Measurements from ENCODE around the gene TANGO2.

The TANGO2 gene

GRCh38 chr22:20014526-20015186 lies 6.3 kb upstream of the TANGO2 start:
- H3K9me3 ChIP-seq (ENCODE audit: control insufficient read depth, low read length) = no peaks in the 10 kb centered on the region
- H3K4me3 ChIP-seq (ENCODE audit: insufficient read depth, low read depth, low read length) = no peak overlapping the region
- H3K4me1 ChIP-seq (ENCODE audit: control insufficient read depth, insufficient read depth, low read length) = peaks cover 4% of the 10 kb centered on the region
- 85 to 91% methylated on average over 5 of the region's 5 CpGs for WGBS, 2 experiments
- no peak overlapping the region for H3K27ac ChIP-seq (ENCODE audit: insufficient read depth, low read depth, low read length, poor library complexity, severe bottlenecking)
- H3K36me3 ChIP-seq (ENCODE audit: control insufficient read depth, insufficient read depth, low read length) = no peaks in the 10 kb centered on the region
- H3K27me3 ChIP-seq (ENCODE audit: control insufficient read depth, insufficient read depth, low read length, poor library complexity, severe bottlenecking) = peaks cover 55% of the 10 kb centered on the region

- H3K4me3 ChIP-seq (ENCODE audit: insufficient read depth, low read depth, low read length) = no peak overlapping the region
- H3K9me3 ChIP-seq (ENCODE audit: control insufficient read depth, low read length) = no peaks in the 10 kb centered on the region
- peaks cover 4% of the 10 kb centered on the region for H3K4me1 ChIP-seq (ENCODE audit: control insufficient read depth, insufficient read depth, low read length)
- WGBS, 2 experiments = 91% methylated on average over 10 of the region's 10 CpGs
- peaks cover 61% of the 10 kb centered on the region for H3K27me3 ChIP-seq (ENCODE audit: control insufficient read depth, insufficient read depth, low read length, poor library complexity, severe bottlenecking)
- H3K36me3 ChIP-seq (ENCODE audit: control insufficient read depth, insufficient read depth, low read length) = no peaks in the 10 kb centered on the region
- no peak overlapping the region for H3K27ac ChIP-seq (ENCODE audit: insufficient read depth, low read depth, low read length, poor library complexity, severe bottlenecking)
These were observed 5.7 kb upstream of the TANGO2 start for GRCh38 chr22:20015187-20015625.

- no peak overlapping the region for H3K27ac ChIP-seq (ENCODE audit: insufficient read depth, low read depth, low read length, poor library complexity, severe bottlenecking)
- peaks cover 65% of the 10 kb centered on the region for H3K27me3 ChIP-seq (ENCODE audit: control insufficient read depth, insufficient read depth, low read length, poor library complexity, severe bottlenecking)
- 1% methylated on average over 101 of the region's 101 CpGs for WGBS, 2 experiments
- H3K9me3 ChIP-seq (ENCODE audit: control insufficient read depth, low read length) = no peaks in the 10 kb centered on the region
- H3K36me3 ChIP-seq (ENCODE audit: control insufficient read depth, insufficient read depth, low read length) = no peaks in the 10 kb centered on the region
- H3K4me3 ChIP-seq (ENCODE audit: insufficient read depth, low read depth, low read length) = peak overlapping the region; percentile 47
- H3K4me1 ChIP-seq (ENCODE audit: control insufficient read depth, insufficient read depth, low read length) = peaks cover 4% of the 10 kb centered on the region
These were observed 4.8 kb upstream of the TANGO2 start for GRCh38 chr22:20015971-20016733.

GRCh38 chr22:20016734-20017621 lies 3.9 kb upstream of the TANGO2 start, which contains the start of gene ARVCF:
TSS of gene ARVCF (minus strand) at chr22:20016823. CDS start at chr22:19990794, 26,029 bp downstream.
- H3K27me3 ChIP-seq (ENCODE audit: control insufficient read depth, insufficient read depth, low read length, poor library complexity, severe bottlenecking) = peaks cover 71% of the 10 kb centered on the region
- no peaks in the 10 kb centered on the region for H3K9me3 ChIP-seq (ENCODE audit: control insufficient read depth, low read length)
- no peak within 1 kb of the TSS for H3K27ac ChIP-seq (ENCODE audit: insufficient read depth, low read depth, low read length, poor library complexity, severe bottlenecking)
- peak within 1 kb of the TSS; percentile 47 for H3K4me3 ChIP-seq (ENCODE audit: insufficient read depth, low read depth, low read length)
- peaks cover 4% of the 10 kb centered on the region for H3K4me1 ChIP-seq (ENCODE audit: control insufficient read depth, insufficient read depth, low read length)
- 2% methylated on average over 79 of the region's 79 CpGs for WGBS, 2 experiments
- H3K36me3 ChIP-seq (ENCODE audit: control insufficient read depth, insufficient read depth, low read length) = no peaks in the 10 kb centered on the region

- Histone ChIP-seq H3K27me3 (ENCODE audit: control insufficient read depth, insufficient read depth, low read length, poor library complexity, severe bottlenecking) (peaks cover 73% of the 10 kb centered on the region), H3K36me3 (ENCODE audit: control insufficient read depth, insufficient read depth, low read length) (no peaks in the 10 kb centered on the region), H3K27ac (ENCODE audit: insufficient read depth, low read depth, low read length, poor library complexity, severe bottlenecking) (no peak overlapping the region), H3K9me3 (ENCODE audit: control insufficient read depth, low read length) (no peaks in the 10 kb centered on the region), H3K4me1 (ENCODE audit: control insufficient read depth, insufficient read depth, low read length) (peaks cover 4% of the 10 kb centered on the region), H3K4me3 (ENCODE audit: insufficient read depth, low read depth, low read length) (peak overlapping the region; percentile 47)
- 61% methylated on average over 9 of the region's 9 CpGs for WGBS, 2 experiments
These were observed 3.3 kb upstream of the TANGO2 start for GRCh38 chr22:20017622-20017958.

GRCh38 chr22:20018001-20018400 lies 2.9 kb upstream of the TANGO2 start:
- Histone ChIP-seq H3K36me3 (ENCODE audit: control insufficient read depth, insufficient read depth, low read length) (no peaks in the 10 kb centered on the region), H3K4me1 (ENCODE audit: control insufficient read depth, insufficient read depth, low read length) (peaks cover 4% of the 10 kb centered on the region), H3K4me3 (ENCODE audit: insufficient read depth, low read depth, low read length) (no peak overlapping the region), H3K27ac (ENCODE audit: insufficient read depth, low read depth, low read length, poor library complexity, severe bottlenecking) (no peak overlapping the region), H3K9me3 (ENCODE audit: control insufficient read depth, low read length) (no peaks in the 10 kb centered on the region), H3K27me3 (ENCODE audit: control insufficient read depth, insufficient read depth, low read length, poor library complexity, severe bottlenecking) (peaks cover 73% of the 10 kb centered on the region)
- 82 to 85% methylated on average over 5 of the region's 5 CpGs for WGBS, 2 experiments

- peak overlapping the region; percentile 12 for H3K4me3 ChIP-seq (ENCODE audit: insufficient read depth, low read depth, low read length)
These were observed 1.0 kb upstream of the TANGO2 start for GRCh38 chr22:20019661-20020532.

GRCh38 chr22:20021196-20022181 lies 579 bp downstream of the TANGO2 start:
- peaks cover 50% of the 10 kb centered on the region for H3K27me3 ChIP-seq (ENCODE audit: control insufficient read depth, insufficient read depth, low read length, poor library complexity, severe bottlenecking)
- H3K9me3 ChIP-seq (ENCODE audit: control insufficient read depth, low read length) = no peaks in the 10 kb centered on the region
- no peaks in the 10 kb centered on the region for H3K36me3 ChIP-seq (ENCODE audit: control insufficient read depth, insufficient read depth, low read length)
- H3K27ac ChIP-seq (ENCODE audit: insufficient read depth, low read depth, low read length, poor library complexity, severe bottlenecking) = no peak overlapping the region
- peaks cover 4% of the 10 kb centered on the region for H3K4me1 ChIP-seq (ENCODE audit: control insufficient read depth, insufficient read depth, low read length)
- 12 to 13% methylated on average over 36 of the region's 36 CpGs for WGBS, 2 experiments
- peak overlapping the region; percentile 65 for H3K4me3 ChIP-seq (ENCODE audit: insufficient read depth, low read depth, low read length)

More at GRCh38 chr22:20019661-20020532, 1.0 kb upstream of the TANGO2 start:
- Histone ChIP-seq H3K27ac (ENCODE audit: insufficient read depth, low read depth, low read length, poor library complexity, severe bottlenecking) (no peak overlapping the region), H3K27me3 (ENCODE audit: control insufficient read depth, insufficient read depth, low read length, poor library complexity, severe bottlenecking) (peaks cover 66% of the 10 kb centered on the region), H3K36me3 (ENCODE audit: control insufficient read depth, insufficient read depth, low read length) (no peaks in the 10 kb centered on the region), H3K9me3 (ENCODE audit: control insufficient read depth, low read length) (no peaks in the 10 kb centered on the region), H3K4me1 (ENCODE audit: control insufficient read depth, insufficient read depth, low read length) (peaks cover 4% of the 10 kb centered on the region)
- WGBS, 2 experiments = 84 to 87% methylated on average over 8 of the region's 8 CpGs
